ENCODE results near the gene KIF3B. TPM values are rescaled to one million over a fixed set of nuclear protein-coding genes. Genes with fewer than 3 reads are reported as not detected.
"Not testable (repeated sequence)": the region's sequence is repeated elsewhere in the genome, so short reads cannot be mapped to it uniquely, and the experiment has no call there.

Gene KIF3B
- total RNA-seq, 4 donors from 2014 or later, result 26.6 to 46.5 (median 37.5) TPM

DNA sequence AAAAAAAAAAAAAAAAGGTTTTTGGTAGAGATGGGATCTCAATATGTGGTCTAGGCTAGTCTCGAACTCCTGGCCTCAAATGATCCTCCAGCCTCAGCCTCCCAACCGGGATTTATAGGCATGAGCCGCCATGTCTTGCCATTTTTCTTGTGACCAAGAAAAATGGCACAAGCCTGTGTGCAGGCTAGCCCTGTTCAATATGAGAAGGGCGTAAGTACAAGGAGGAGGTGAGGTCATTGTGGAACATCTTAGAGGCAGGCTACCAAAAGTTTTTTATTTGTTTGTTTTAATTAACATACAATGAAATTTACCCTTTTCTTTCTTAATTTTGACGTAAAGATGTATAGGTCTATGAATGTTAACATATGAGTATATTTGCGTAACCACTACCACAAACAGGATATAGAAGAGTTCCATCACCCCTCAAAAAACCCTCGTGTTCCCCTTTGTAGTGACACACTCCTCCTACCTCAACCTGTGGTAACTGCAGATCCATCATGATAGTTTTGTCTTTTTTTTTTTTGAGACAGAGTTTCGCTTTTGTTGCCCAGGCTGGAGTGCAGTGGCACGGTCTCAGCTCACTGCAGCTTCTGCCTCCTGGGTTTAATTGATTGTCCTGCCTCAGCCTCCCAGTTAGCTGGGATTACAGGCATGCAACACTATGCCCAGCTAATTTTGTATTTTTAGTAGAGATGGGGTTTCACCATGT lies 28.3 kb upstream of the KIF3B start:
- TF ChIP-seq EP300 (IDR thresholded peaks at IDR 0.05; ENCODE audit: low read depth), result no peak
- TF ChIP-seq POLR2A (IDR thresholded peaks at IDR 0.05), result no peak
- TF ChIP-seq POLR2AphosphoS5 (IDR thresholded peaks at IDR 0.05), result no peak
- TF ChIP-seq, protein P1, sequence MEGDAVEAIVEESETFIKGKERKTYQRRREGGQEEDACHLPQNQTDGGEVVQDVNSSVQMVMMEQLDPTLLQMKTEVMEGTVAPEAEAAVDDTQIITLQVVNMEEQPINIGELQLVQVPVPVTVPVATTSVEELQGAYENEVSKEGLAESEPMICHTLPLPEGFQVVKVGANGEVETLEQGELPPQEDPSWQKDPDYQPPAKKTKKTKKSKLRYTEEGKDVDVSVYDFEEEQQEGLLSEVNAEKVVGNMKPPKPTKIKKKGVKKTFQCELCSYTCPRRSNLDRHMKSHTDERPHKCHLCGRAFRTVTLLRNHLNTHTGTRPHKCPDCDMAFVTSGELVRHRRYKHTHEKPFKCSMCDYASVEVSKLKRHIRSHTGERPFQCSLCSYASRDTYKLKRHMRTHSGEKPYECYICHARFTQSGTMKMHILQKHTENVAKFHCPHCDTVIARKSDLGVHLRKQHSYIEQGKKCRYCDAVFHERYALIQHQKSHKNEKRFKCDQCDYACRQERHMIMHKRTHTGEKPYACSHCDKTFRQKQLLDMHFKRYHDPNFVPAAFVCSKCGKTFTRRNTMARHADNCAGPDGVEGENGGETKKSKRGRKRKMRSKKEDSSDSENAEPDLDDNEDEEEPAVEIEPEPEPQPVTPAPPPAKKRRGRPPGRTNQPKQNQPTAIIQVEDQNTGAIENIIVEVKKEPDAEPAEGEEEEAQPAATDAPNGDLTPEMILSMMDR (IDR thresholded peaks at IDR 0.05), result no peak
- in situ Hi-C loops (cut with MboI; ENCODE audit: low pct_ligation_motif_present in 1 of 4, low pct_unique_long_range_greater_than_20kb in 1 of 4, low sequenced_read_pairs in 3 of 4) (no loop called here), intact Hi-C loops (cut with DNase I; ENCODE audit: low total_unique reads) (no loop called here)
- H3K4me3 ChIP-seq, result no peak overlapping the region
- 77 to 81% methylated on average over 7 to 9 of the region's 9 CpGs for WGBS, 2 donors (ENCODE audit: low coverage in 1 of 2)
- H3K4me1 ChIP-seq, result no peaks in the 10 kb centered on the region
- no peaks in the 10 kb centered on the region for H3K36me3 ChIP-seq
- no peaks in the 10 kb centered on the region for H3K9me3 ChIP-seq
- H3K27me3 ChIP-seq, result no peaks in the 10 kb centered on the region
- H3K27ac ChIP-seq, result no peak overlapping the region
- DNase-seq, result no peak

DNA sequence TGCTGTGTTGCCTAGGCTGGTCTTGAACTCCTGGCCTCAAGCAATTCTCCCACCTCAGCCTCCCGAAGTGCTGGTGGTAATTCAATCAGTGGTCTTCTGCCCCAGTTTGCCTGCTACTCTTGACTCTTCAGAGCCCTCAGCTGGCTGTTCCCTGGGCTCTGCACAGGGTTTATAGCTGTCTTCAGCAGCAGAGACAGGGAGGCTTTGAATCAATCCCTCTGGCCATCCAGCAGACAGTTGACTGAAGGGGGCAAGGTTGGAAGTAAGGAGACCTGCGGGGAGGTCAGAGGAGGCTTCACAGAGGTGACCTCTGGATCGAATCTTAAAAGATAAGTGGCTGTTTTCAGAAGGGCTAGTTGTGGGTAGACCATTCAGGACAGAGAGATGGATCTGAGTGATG lies 26.0 kb upstream of the KIF3B start:
- 63 to 80% methylated on average over 2 to 3 of the region's 3 CpGs for WGBS, 2 donors (ENCODE audit: low coverage in 1 of 2)
- intact Hi-C loops (cut with DNase I; ENCODE audit: low total_unique reads) (no loop called here), in situ Hi-C loops (cut with MboI; ENCODE audit: low pct_ligation_motif_present in 1 of 4, low pct_unique_long_range_greater_than_20kb in 1 of 4, low sequenced_read_pairs in 3 of 4) (loop anchor here in 1 of 4 donors (25.0 kb wide), 1 partner anchor 111 kb away; the partner anchor contains the start of gene ASXL1)
- no peaks in the 10 kb centered on the region for H3K36me3 ChIP-seq
- no peak for TF ChIP-seq POLR2AphosphoS5 (IDR thresholded peaks at IDR 0.05)
- no peak for TF ChIP-seq POLR2A (IDR thresholded peaks at IDR 0.05)
- no peaks in the 10 kb centered on the region for H3K27me3 ChIP-seq
- H3K4me1 ChIP-seq, result peaks cover 0 to 12% (median 5%) of the 10 kb centered on the region in 4 donors
- H3K9me3 ChIP-seq, result no peaks in the 10 kb centered on the region
- DNase-seq, result no peak
- no peak overlapping the region for H3K4me3 ChIP-seq
- H3K27ac ChIP-seq, result no peak overlapping the region

DNA sequence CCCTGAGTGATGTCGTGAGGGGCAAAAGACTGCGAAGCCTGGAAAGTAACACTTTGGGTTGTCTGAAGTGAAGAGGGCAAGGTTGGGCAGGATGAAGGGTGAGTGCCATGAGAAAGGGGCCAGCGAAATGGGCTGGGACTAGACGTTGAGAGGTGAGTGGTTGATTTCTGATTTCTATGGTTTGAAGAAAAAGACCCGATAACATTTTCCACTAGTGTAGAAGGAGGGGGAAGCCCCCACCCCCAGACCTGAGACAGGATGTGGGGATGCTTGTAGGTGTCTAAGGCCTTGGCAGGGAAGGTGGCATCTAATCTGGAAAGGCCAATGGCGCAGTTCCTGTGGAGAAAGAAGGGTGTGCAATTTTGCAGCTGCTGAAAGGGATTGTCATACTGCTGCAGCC lies 25.3 kb upstream of the KIF3B start:
- no peak for TF ChIP-seq POLR2AphosphoS5 (IDR thresholded peaks at IDR 0.05)
- TF ChIP-seq, protein P1 (IDR thresholded peaks at IDR 0.05), result no peak
- no peak for TF ChIP-seq EP300 (IDR thresholded peaks at IDR 0.05; ENCODE audit: low read depth)
- TF ChIP-seq POLR2A (IDR thresholded peaks at IDR 0.05), result no peak
- in situ Hi-C loops (cut with MboI; ENCODE audit: low pct_ligation_motif_present in 1 of 4, low pct_unique_long_range_greater_than_20kb in 1 of 4, low sequenced_read_pairs in 3 of 4), result loop anchor here in 1 of 4 donors (25.0 kb wide), 1 partner anchor 110 kb away; the partner anchor contains the start of gene ASXL1
- Histone ChIP-seq H3K4me3 (no peak overlapping the region), H3K27ac (no peak overlapping the region), H3K36me3 (no peaks in the 10 kb centered on the region), H3K4me1 (peaks cover 0 to 13% (median 9%) of the 10 kb centered on the region in 4 donors), H3K27me3 (no peaks in the 10 kb centered on the region), H3K9me3 (no peaks in the 10 kb centered on the region)
- WGBS, 2 donors (ENCODE audit: low coverage in 1 of 2), result 88 to 93% methylated on average over 5 to 6 of the region's 6 CpGs
- DNase-seq, result no peak
- intact Hi-C loops (cut with DNase I; ENCODE audit: low total_unique reads), result no loop called here

DNA sequence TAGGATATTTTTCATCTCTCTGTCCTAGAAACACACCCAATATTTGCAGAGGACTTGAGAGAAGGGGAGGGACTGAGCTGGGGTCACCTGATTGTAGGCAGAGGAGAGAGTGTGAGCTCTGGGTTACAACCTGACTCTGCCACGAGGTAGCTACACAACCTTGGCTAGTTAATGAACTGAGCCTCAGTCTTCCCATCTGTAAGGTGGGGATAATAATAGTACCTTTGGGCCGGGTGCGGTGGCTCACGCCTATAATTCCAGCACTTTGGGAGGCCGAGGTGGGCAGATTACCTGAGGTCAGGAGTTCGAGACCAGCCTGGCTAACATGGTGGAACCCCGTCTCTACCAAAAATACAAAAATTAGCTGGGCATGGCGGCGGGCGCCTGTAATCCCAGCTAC lies 16.5 kb upstream of the KIF3B start:
- intact Hi-C loops (cut with DNase I; ENCODE audit: low total_unique reads); DNase-seq; H3K27ac ChIP-seq; H3K4me3 ChIP-seq; H3K36me3 ChIP-seq; H3K27me3 ChIP-seq; H3K9me3 ChIP-seq: not testable (repeated sequence)
- in situ Hi-C loops (cut with MboI; ENCODE audit: low pct_ligation_motif_present in 1 of 4, low pct_unique_long_range_greater_than_20kb in 1 of 4, low sequenced_read_pairs in 3 of 4), result loop anchor here in 1 of 4 donors (25.0 kb wide), 1 partner anchor 101 kb away; the partner anchor contains the start of gene ASXL1
- WGBS, 2 donors (ENCODE audit: low coverage in 1 of 2), result 84 to 92% methylated on average over 4 to 10 of the region's 10 CpGs
- peaks cover 0 to 15% (median 2%) of the 10 kb centered on the region in 4 donors for H3K4me1 ChIP-seq

DNA sequence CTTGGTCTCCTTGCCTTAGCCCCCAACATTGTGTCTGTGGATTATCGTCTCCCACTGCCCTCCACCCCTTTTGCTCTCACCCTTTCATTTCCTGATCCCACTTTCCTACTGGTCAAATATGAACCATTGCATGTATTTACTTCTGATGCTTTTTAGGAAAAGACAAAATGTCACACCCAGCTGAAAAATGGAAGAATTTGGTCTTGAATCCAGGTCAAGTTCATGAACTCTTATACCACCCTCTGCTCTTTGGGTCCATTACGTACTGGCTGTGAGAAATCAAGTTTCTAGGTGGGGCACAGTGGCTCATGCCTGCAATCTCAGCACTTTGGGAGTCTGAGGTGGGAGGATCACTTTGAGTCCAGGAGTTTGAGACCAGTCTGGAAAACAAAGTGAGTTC lies 15.8 kb upstream of the KIF3B start:
- Histone ChIP-seq H3K27ac (no peak overlapping the region), H3K36me3 (no peaks in the 10 kb centered on the region), H3K27me3 (no peaks in the 10 kb centered on the region), H3K4me1 (peaks cover 0 to 8% (median 0%) of the 10 kb centered on the region in 4 donors), H3K9me3 (no peaks in the 10 kb centered on the region), H3K4me3 (no peak overlapping the region)
- no peak for DNase-seq
- in situ Hi-C loops (cut with MboI; ENCODE audit: low pct_ligation_motif_present in 1 of 4, low pct_unique_long_range_greater_than_20kb in 1 of 4, low sequenced_read_pairs in 3 of 4) (loop anchor here in 1 of 4 donors (25.0 kb wide), 1 partner anchor 101 kb away; the partner anchor contains the start of gene ASXL1), intact Hi-C loops (cut with DNase I; ENCODE audit: low total_unique reads) (no loop called here)
- TF ChIP-seq EP300 (IDR thresholded peaks at IDR 0.05; ENCODE audit: low read depth), result no peak
- no peak for TF ChIP-seq POLR2AphosphoS5 (IDR thresholded peaks at IDR 0.05)
- TF ChIP-seq, protein P1 (IDR thresholded peaks at IDR 0.05), result no peak
- TF ChIP-seq POLR2A (IDR thresholded peaks at IDR 0.05), result no peak
- WGBS, 2 donors (ENCODE audit: low coverage in 1 of 2), result 80 to 91% methylated on average over 2 of the region's 2 CpGs
